SK-N-SH treated with all-trans-retinoic acid at 6 μM for 48 hours (cell line): ENCODE measurements around the gene TSPAN3.

Source experiments
- ARNTL ChIP-seq: fragments of 450-650 bp; formaldehyde crosslinking; IDR thresholded peaks from 2 replicates; pipeline ENCODE4 v1.5.0; 2020; ENCODE audit warnings: low read depth, mild to moderate bottlenecking, moderate library complexity, borderline replicate concordance
- BACH2 ChIP-seq: fragments of 250-450 bp; sonication (Bioruptor Pico); IDR thresholded peaks from 2 replicates; pipeline ENCODE4 v1.9.0; 2021; ENCODE audit warnings: mild to moderate bottlenecking, borderline replicate concordance
- CSDC2 ChIP-seq: fragments of 250-450 bp; sonication (Bioruptor Pico); IDR thresholded peaks from 2 replicates; pipeline ENCODE4 v1.5.0; 2020; ENCODE audit warnings: mild to moderate bottlenecking, moderate library complexity
- GLIS3 ChIP-seq: fragments of 250-450 bp; sonication (Bioruptor Pico); IDR thresholded peaks from 2 replicates; pipeline ENCODE4 v1.5.0; 2020; ENCODE audit warnings: mild to moderate bottlenecking, moderate library complexity
- OSR1 ChIP-seq: fragments of 250-450 bp; sonication (Bioruptor Pico); IDR thresholded peaks from 2 replicates; pipeline ENCODE4 v1.8.0; 2022; ENCODE audit warnings: moderate library complexity, mild to moderate bottlenecking, inconsistent platforms
- PATZ1 ChIP-seq: fragments of 250-450 bp; sonication (Bioruptor Pico); IDR thresholded peaks from 2 replicates; pipeline ENCODE4 v1.8.0; 2020; ENCODE audit warnings: mild to moderate bottlenecking, moderate library complexity, borderline replicate concordance
- PPARA ChIP-seq: fragments of 250-450 bp; sonication (Bioruptor Pico); IDR thresholded peaks from 2 replicates; pipeline ENCODE4 v1.5.0; 2020; ENCODE audit warnings: mild to moderate bottlenecking, borderline replicate concordance
- TSHZ2 ChIP-seq: fragments of 250-450 bp; sonication (Bioruptor Pico); IDR thresholded peaks from 2 replicates; pipeline ENCODE4 v1.5.0; 2020; ENCODE audit warnings: mild to moderate bottlenecking, moderate library complexity
- ZFP3 ChIP-seq: fragments of 250-450 bp; sonication (Bioruptor Pico); IDR thresholded peaks from 2 replicates; pipeline ENCODE4 v1.5.0; 2020; ENCODE audit warnings: mild to moderate bottlenecking, moderate library complexity
- ZFP30 ChIP-seq: fragments of 450-650 bp; formaldehyde crosslinking; IDR thresholded peaks from 2 replicates; pipeline ENCODE4 v1.5.0; 2022; ENCODE audit warnings: mild to moderate bottlenecking, moderate library complexity

GRCh38 chr15:77091097-77091496 is 20.2 kb upstream of the TSPAN3 start:
- TF ChIP-seq BACH2 (CRISPR knock-in tag) (no peak), PPARA (CRISPR knock-in tag) (no peak), PATZ1 (no peak), ZFP3 (CRISPR knock-in tag) (no peak), TSHZ2 (CRISPR knock-in tag) (no peak), OSR1 (no peak), CSDC2 (CRISPR knock-in tag) (no peak), ZFP30 (no peak), GLIS3 (CRISPR knock-in tag) (no peak), ARNTL (CRISPR knock-in tag) (no peak)
